Dermis blood vessel endothelial cell (primary cell): ENCODE measurements around the gene PCGF3. TPM values are rescaled to one million over a fixed set of nuclear protein-coding genes. Genes with fewer than 3 reads are reported as not detected.
"Not testable (repeated sequence)": the region's sequence is repeated elsewhere in the genome, so short reads cannot be mapped to it uniquely, and the experiment has no call there.

Experiments used
- DNase-seq: peaks from one replicate; pipeline ENCODE4 v3.0.0; 2010
- total RNA-seq: library from RNA; depleted of rRNA; stranded (reverse); fragments of >200 nt; gene quantifications from 2 replicates; pipeline ENCODE4 v1.2.3, GENCODE V29; 2014

The PCGF3 gene
- total RNA-seq, 1 donor from 2014 or later, result 64.3 TPM

DNA sequence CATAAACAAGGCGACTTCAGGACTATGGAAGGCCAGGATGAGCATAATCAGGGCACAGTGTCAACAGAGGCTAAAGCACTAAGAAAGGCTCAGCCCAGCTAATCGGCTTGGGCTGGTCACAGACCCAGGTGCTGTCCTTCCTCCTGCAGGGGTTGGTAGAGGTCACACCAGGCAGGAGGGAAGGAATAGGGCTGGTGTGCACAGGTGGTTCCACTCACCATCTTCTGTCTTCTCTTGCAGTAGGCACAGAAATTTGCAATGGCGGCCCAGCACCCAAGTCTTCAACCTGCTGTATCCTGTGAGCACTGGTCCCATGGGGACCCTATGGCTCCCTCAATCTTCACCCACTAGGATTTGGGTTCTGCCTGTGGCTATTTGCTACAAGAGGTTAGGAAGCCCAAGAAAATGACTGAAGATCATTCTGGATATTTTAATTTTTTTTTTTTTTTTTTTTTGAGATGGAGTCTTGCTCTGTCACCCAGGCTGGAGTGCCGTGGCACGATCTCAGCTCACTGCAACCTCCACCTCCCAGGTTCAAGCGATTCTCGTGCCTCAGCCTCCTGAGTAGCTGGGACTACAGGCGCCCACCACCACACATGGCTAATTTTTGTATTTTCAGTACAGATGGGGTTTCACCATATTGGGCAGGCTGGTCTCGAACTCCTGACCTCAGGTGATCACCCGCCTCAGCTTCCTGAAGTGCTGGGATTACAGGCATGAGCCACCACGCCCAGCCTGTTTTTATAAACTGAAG is 35.6 kb upstream of the PCGF3 start:
- DNase-seq, result not testable (repeated sequence)

DNA sequence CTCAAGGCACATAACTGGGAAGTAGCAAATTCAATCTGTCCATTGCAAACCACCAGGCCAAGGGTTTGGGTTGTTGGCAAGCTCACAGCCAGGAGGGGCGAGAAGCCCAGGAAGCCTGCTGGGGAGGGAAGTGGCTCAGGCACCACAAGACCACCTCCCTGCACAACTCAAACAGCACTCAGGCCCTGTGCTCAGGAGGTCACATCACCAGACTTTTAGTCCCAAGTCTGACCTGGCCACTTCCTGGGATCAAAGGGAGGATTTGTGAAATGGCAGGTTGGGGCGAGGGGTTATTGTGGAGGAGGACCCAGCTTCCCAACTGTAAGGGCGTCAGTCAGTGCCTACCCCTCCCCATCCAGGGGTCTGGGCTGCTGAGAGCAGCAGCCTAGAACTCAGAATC is 33.9 kb upstream of the PCGF3 start:
- DNase-seq, result no peak

DNA sequence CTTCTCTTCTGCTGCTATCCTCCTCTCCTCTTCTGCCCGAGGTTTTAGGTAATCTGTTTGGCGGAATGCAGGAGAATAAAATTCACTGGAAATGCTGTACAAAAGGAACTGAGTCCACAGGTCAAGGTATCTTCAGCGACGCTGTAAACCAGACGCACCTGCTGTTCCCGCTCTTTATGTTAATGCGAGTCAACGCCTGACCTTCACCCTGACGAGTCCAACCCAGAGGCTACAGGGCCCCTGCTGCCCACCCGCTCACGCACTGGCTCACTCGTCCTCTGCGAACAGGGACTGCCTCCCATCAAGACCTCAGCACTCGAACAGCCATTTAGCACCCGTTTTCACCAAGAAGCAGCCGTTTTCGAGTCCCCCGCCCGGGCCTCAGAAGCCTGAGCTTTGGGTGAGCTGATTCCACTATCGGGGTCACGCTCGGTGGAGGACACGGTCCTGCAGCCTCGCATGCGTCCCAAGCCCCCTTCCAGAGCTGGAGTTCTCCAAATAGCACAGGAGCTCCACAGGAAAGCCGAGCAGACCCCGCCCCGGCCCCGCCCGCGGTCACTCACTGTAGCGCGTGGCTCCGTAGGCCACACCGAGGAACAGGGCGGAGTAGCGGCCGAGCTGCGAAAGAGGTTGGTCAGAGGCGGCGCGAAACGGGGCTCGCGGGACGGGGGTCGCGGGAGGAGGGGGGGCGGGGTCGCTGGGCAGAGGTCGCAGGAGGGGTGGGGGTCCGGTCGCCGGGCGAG is 32.1 kb upstream of the PCGF3 start:
- peak; percentile 35 for DNase-seq

GRCh38 chr4:674172-675035 is 31.2 kb upstream of the PCGF3 start, which contains the start of the genes ATP5ME and MYL5:
Gene ATP5ME, minus strand, starts transcription at chr4:674276. Its CDS starts 29 bp downstream, at chr4:674247.
Gene MYL5, plus strand, starts transcription at chr4:674542. Its CDS starts 3,485 bp downstream, at chr4:678027.
- peak; percentile 96 for DNase-seq

DNA sequence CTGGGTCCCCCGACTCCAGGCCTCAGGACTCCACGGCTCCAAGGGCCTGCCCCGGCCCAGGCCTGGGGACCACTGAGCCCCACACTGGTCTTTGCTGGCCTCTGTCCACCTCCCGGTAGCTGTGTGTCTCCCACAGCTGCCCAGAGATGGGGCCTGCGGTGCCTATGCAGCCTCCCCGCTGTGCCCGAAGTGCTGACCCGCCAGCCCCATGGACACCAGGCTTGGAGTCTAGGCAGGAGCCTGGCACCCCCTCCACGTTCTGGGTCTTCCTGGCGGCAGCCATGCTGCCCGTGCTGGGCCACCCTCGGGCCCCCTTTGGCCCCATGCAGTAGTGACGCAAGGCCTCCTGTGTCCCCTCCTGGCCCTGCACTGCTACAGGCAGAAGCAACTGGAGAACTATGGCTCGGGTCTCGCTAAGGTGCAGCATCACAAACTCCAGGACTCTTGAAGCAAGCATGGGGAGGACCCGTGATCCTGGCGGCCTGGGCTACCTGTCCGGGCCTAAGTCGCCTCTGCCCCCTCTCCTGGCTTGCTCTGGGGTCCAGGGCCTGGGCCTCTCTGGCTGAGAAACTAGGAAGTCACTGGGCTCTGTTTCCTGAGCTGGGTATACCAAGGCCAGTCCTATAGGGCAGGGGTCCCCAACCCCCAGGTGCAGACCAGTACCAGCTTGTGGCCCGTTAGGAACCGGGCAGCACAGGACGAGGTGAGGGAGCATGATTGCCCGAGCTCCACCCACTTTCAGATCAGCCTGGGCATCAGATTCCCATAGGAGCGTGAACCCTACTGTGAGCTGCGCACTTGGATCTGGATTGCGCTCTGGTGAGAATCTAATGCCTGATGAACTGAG is 30.4 kb upstream of the PCGF3 start:
- peak; percentile 28 for DNase-seq

GRCh38 chr4:675980-676870 is 29.4 kb upstream of the PCGF3 start:
- DNase-seq, result no peak

- no peak for DNase-seq
Observed at GRCh38 chr4:676871-677235, 28.8 kb upstream of the PCGF3 start.

DNA sequence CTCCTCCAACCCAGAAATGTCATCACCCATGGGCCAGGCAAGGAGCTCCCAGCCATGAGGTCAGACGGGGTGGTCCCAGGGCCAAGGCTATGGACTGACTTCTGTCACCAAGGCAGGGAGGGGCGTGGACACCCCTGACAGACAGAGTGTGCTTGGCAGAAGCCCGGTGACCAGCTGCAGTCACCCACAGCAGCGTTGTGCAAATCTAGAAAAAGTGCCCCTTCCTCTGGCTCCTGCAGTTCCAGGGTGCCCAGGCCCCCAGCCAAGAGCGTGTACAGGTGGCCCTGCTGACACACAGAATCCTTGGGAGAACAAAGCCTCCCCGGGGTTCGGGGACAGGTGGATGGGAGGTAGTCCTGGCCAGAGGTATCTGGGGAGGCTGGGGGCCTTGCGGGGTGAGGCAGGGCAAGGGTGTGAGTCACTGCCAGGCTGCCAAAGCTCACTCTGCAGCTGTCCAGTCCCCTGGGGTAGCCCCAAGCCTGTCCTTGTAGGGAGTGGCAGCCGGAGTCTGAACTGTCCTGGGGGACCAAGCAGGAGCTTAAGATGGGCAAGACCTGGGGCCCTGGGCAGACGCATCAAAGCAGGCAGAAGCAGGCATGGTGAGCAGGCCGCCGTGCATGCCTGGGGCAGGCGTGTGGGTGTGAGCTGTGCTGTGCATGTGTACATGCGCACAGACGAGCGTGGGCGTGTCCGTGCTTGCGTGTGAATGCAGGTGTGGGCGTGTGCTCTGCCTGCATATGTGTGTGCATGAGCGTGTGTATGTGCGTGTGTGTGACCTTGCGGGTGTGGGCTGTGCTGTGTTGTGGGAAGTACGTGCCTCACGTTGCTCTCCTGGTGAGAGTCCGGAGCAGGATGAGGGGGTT is 28.0 kb upstream of the PCGF3 start:
- DNase-seq, result no peak

GRCh38 chr4:678331-679103 is 27.1 kb upstream of the PCGF3 start:
- DNase-seq, result no peak

GRCh38 chr4:679104-679481 is 26.5 kb upstream of the PCGF3 start:
- DNase-seq, result no peak

DNA sequence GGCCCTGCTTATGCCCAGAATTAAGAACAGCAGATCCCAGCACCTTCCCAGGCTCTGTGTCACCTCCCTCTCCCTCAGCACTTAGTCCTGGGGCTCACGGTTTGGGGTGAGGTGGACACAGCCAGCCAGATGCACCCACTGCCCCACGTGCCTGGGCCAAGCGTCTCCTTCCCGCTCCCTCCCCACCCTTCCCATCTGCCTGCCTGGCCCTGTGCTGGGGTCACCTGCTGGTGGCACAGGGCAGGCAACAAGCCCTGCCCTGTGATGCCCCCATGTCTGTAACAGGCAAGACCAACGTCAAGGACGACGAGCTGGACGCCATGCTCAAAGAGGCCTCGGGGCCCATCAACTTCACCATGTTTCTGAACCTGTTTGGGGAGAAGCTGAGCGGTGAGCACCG is 26.0 kb upstream of the PCGF3 start:
- no peak for DNase-seq

- no peak for DNase-seq
Observed at GRCh38 chr4:680091-680490, 25.5 kb upstream of the PCGF3 start.

GRCh38 chr4:680551-680927 is 25.1 kb upstream of the PCGF3 start:
- no peak for DNase-seq

GRCh38 chr4:680928-681645 is 24.5 kb upstream of the PCGF3 start:
- DNase-seq, result peak; percentile 37

GRCh38 chr4:681736-682451 is 23.7 kb upstream of the PCGF3 start:
- no peak for DNase-seq

DNA sequence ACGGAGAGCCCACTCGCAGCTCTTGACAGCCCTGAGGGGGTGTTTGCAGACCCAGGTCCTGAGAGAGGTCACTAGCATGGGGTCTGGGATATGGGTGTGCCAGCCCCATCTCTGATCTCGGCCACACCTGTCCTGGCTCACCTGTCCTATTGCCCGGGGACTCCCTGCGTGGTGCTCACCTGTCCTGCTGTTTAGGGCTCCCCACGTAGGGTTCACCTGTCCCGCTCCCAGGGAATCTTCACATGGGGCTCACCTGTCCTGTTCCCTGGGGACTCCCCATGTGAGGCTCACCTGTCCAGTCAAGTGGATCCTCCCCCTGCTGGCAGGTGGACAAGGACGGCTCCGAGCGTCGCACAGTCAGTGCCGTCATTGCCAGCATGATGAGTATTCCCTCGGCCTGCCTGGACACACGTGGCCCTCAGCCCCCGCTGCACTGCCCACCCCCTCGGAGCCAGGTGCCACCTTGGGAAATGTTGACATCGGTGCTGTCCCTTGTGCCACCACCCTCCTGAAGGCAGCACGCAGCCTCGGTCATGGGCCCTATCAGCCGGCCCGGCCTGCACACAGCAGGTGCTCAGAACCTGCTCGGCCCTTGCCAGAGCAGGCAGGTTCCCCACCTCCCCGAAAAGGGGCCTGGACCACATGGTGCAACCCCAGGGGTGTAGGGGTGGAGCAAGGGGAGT is 23.0 kb upstream of the PCGF3 start:
- no peak for DNase-seq

GRCh38 chr4:683247-683897 is 22.3 kb upstream of the PCGF3 start:
- DNase-seq, result no peak
